K562 treated with DMSO at 1 percent for 12 hours (cell line): Measurements from ENCODE around the gene EMP3. TPM values are rescaled to one million over a fixed set of nuclear protein-coding genes. Genes with fewer than 3 reads are reported as not detected.

Source experiments
- total RNA-seq: library from RNA; unstranded; fragments of 300-600 nt; gene quantifications from 2 replicates; pipeline ENCODE4 v1.2.3, GENCODE V29; 2022; ENCODE audit not compliant: insufficient read depth

Gene EMP3
- 200 and 238 TPM in 2 replicates for total RNA-seq

GRCh38 chr19:48325265-48325910 lies at the start of gene EMP3:
EMP3 (plus strand) TSS chr19:48325552; CDS start chr19:48326845, 1,293 bp downstream.

DNA sequence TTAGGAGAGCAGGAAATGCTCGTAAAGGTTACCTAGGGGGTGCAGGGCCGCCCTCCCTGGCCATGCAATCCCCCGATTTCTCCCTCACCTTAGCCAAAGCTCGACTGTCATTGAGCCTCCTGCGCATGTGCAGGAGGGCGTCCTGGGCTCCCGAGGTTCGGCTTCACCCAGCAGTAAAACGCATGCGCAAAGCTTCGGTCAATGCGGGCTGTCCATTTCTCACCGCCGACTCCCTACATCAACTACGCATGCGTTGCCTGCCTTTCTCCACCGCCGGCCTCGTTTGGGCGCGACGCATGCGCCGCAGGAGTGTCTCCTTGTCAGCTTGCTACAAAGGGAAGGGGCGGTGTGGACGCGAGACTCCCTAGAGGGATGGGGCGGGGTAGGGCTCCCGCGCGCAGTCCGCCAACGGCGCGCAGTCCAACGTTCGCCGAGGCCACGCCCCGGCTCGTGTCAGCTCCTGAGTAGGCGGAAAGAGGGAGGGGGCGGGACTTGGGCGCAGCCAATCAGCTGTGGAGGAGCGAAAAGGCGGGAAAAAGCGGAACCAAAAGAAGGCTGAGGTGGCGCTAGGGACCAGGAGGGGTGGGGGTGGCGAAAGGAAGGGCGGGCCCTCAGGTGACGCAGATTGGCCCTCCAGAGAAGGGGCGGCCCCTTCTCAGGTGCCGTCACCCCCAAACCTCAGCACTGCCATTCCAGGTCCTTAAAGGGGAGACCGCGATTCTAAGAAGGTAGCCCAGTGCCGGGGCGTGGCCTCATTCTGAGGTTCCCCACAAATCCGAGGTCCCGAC lies 38.7 kb downstream of the EMP3 start, which contains the start of the genes SYNGR4 and TMEM143:
Gene SYNGR4 (plus strand): TSS at position 558 of the 788 bp plus-strand sequence. CDS start 1,476 bp downstream, outside the sequence.
Gene TMEM143 (minus strand): TSS at position 131 of the 788 bp plus-strand sequence. CDS start 20 bp downstream, at position 111.

Other genes with a start within 250 kb of the EMP3 start
- gene PLA2G4C, start 214.7 kb upstream of the EMP3 start, total RNA-seq, result 0.32 TPM in 1 of 2 replicates, not detected in the other
- gene LIG1, start 155.2 kb upstream of the EMP3 start, total RNA-seq, result 82.1 and 88.6 TPM in 2 replicates
- gene ZSWIM9, start 154.9 kb upstream of the EMP3 start, total RNA-seq, result 2.9 and 3.6 TPM in 2 replicates
- gene CARD8, start 69.6 kb upstream of the EMP3 start, total RNA-seq, result 6.3 and 26.6 TPM in 2 replicates
- gene ZNF114, start 55.5 kb upstream of the EMP3 start, total RNA-seq, result not detected in 2 replicates
- 2.6 and 7.7 TPM in 2 replicates for gene TMEM143, start 38.4 kb downstream of the EMP3 start, total RNA-seq
- gene SYNGR4, start 38.8 kb downstream of the EMP3 start, total RNA-seq, result 1.1 TPM in 1 of 2 replicates, not detected in the other
- gene KDELR1, start 66.0 kb downstream of the EMP3 start, total RNA-seq, result 162 and 237 TPM in 2 replicates
- 11.8 and 27.2 TPM in 2 replicates for gene GRIN2D, start 68.1 kb downstream of the EMP3 start, total RNA-seq
- gene GRWD1, start 120.4 kb downstream of the EMP3 start, total RNA-seq, result 12.5 and 27.2 TPM in 2 replicates
- gene KCNJ14, start 130.0 kb downstream of the EMP3 start, total RNA-seq, result 2.3 and 2.4 TPM in 2 replicates
- gene CYTH2, start 143.8 kb downstream of the EMP3 start, total RNA-seq, result 56.5 and 72.5 TPM in 2 replicates
- gene LMTK3, start 186.3 kb downstream of the EMP3 start, total RNA-seq, result 8.5 and 9.9 TPM in 2 replicates
- 1.0 and 2.0 TPM in 2 replicates for gene SULT2B1, start 226.6 kb downstream of the EMP3 start, total RNA-seq